22Rv1 (cell line): ENCODE measurements around the gene CA7.
A peak's percentile ranks its signal among the peaks of the same experiment; 100 is the strongest.

Experiments used
- CTCF ChIP-seq: fragments of 450-650 bp; IDR thresholded peaks from 2 replicates; pipeline ENCODE4 v1.5.1; 2017; ENCODE audit warnings: mild to moderate bottlenecking
- ZFX ChIP-seq: fragments of 450-650 bp; IDR thresholded peaks from 2 replicates; pipeline ENCODE4 v1.6.1; 2017; ENCODE audit warnings: antibody characterized with exemption, borderline replicate concordance

GRCh38 chr16:66894948-66895688, 50.9 kb downstream of the CA7 start:
- peak; percentile 84 for TF ChIP-seq CTCF
- TF ChIP-seq ZFX, result no peak
